SK-N-SH (cell line): Measurements from ENCODE around the gene KLHL25. TPM values are rescaled to one million over a fixed set of nuclear protein-coding genes. Genes with fewer than 3 reads are reported as not detected.

ENCODE experiments used
- CTCF ChIA-PET: fragments of 300-600, 350-600 bp; formaldehyde crosslinking; extraction: SDS; loops from one replicate; lab custom pipeline; 2021; lab: Yijun Ruan, JAX
- POLR2A ChIA-PET: fragments of 350-600 bp; sonication (Branson Sonifier 250); formaldehyde crosslinking; extraction: SDS; loops from one replicate; lab custom pipeline; 2020; ENCODE audit warnings: antibody characterized with exemption, inconsistent platforms; lab: Yijun Ruan, JAX
- DNase-seq: peaks from one replicate; pipeline ENCODE4 v3.0.0; 2012
- H2AFZ ChIP-seq: fragments of 200-600 bp; sonication (generic); 2 replicates; pipeline ENCODE4 v1.8.1; 2016; ENCODE audit warnings: antibody characterized with exemption, mild to moderate bottlenecking, low read depth
- H3F3A ChIP-seq: fragments of 200-600 bp; sonication (generic); replicated peaks from 2 replicates; pipeline ENCODE3; 2016; ENCODE audit warnings: antibody characterized with exemption, mild to moderate bottlenecking; ENCODE audit not compliant: insufficient read depth
- H3K27ac ChIP-seq, 2 experiments: fragments of 200-500 bp in 1 of 2; fragments of 200-600 bp in 1 of 2; sonication (Bioruptor generic) in 1 of 2; sonication (generic), shearing (Covaris generic) in 1 of 2; 2 replicates each; pipeline versions ENCODE4 v1.5.1 to v1.6.1; 2014 to 2016; ENCODE audit warnings: low read depth in 2 of 2, inconsistent platforms in 1 of 2, low read length in 1 of 2, mild to moderate bottlenecking in 1 of 2, mixed read lengths in 1 of 2
- H3K27me3 ChIP-seq: fragments of 200-600 bp; sonication (generic), shearing (Covaris generic); 2 replicates; pipeline ENCODE4 v1.6.1; 2016; ENCODE audit warnings: mixed run types; ENCODE audit not compliant: insufficient read depth
- H3K36me3 ChIP-seq, 2 experiments: fragments of 200-500 bp in 1 of 2; fragments of 200-600 bp in 1 of 2; sonication (Bioruptor generic) in 1 of 2; sonication (generic) in 1 of 2; replicated peaks in 1 of 2; 2 replicates each; pipeline versions ENCODE3 to v1.5.1; 2014 to 2016; ENCODE audit warnings: low read length in 1 of 2, mild to moderate bottlenecking in 1 of 2; ENCODE audit not compliant: insufficient read depth in 2 of 2, control insufficient read depth in 1 of 2
- H3K4me1 ChIP-seq, 2 experiments: fragments of 200-500 bp in 1 of 2; fragments of 200-600 bp in 1 of 2; sonication (Bioruptor generic) in 1 of 2; sonication (generic), shearing (Covaris generic) in 1 of 2; 2 replicates each; pipeline versions ENCODE4 v1.5.1 to v1.6.1; 2014 to 2016; ENCODE audit warnings: low read depth in 1 of 2, low read length in 1 of 2, mixed run types in 1 of 2; ENCODE audit not compliant: insufficient read depth in 2 of 2, control insufficient read depth in 1 of 2
- H3K4me2 ChIP-seq: fragments of 200-600 bp; sonication (generic), shearing (Covaris generic); 2 replicates; pipeline ENCODE4 v1.6.1; 2017; ENCODE audit warnings: mixed run types
- H3K4me3 ChIP-seq, 2 experiments: fragments of 200-500 bp in 1 of 2; fragments of 200-600 bp in 1 of 2; sonication (Bioruptor generic) in 1 of 2; sonication (generic), shearing (Covaris generic) in 1 of 2; 2 replicates each; pipeline versions ENCODE4 v1.5.1 to v1.8.1; 2014 to 2016; ENCODE audit warnings: low read depth in 2 of 2, inconsistent platforms in 1 of 2, low read length in 1 of 2, mild to moderate bottlenecking in 1 of 2, mixed read lengths in 1 of 2, moderate library complexity in 1 of 2
- H3K79me2 ChIP-seq: fragments of 200-600 bp; sonication (generic); 2 replicates; pipeline ENCODE4 v1.8.1; 2017; ENCODE audit warnings: mild to moderate bottlenecking; ENCODE audit not compliant: insufficient read depth
- H3K9ac ChIP-seq: fragments of 200-600 bp; sonication (generic); 2 replicates; pipeline ENCODE4 v1.6.1; 2017; ENCODE audit warnings: mixed run types
- H3K9me2 ChIP-seq: fragments of 200-600 bp; sonication (generic); 2 replicates; pipeline ENCODE4 v1.6.1; 2017; ENCODE audit warnings: mixed run types
- H3K9me3 ChIP-seq: fragments of 200-600 bp; sonication (generic); 2 replicates; pipeline ENCODE4 v1.6.1; 2017; ENCODE audit warnings: mixed run types, mild to moderate bottlenecking, moderate library complexity
- H4K20me1 ChIP-seq: fragments of 200-600 bp; sonication (generic); 2 replicates; pipeline ENCODE4 v1.6.1; 2017; ENCODE audit warnings: mild to moderate bottlenecking, mixed run types; ENCODE audit not compliant: insufficient read depth
- CTCF ChIP-seq: fragments of 200-600 bp; sonication (generic); IDR thresholded peaks from 2 replicates; pipeline ENCODE4 v1.6.1; 2017; ENCODE audit warnings: antibody characterized with exemption, mild to moderate bottlenecking, moderate library complexity
- EP300 ChIP-seq, 2 experiments: IDR thresholded peaks; 2 replicates each; pipeline versions ENCODE4 v1.4.0 to v1.6.1; 2012; ENCODE audit warnings: borderline replicate concordance in 1 of 2, low read depth in 1 of 2, low read length in 1 of 2
- EZH2phosphoT487 ChIP-seq: fragments of 200-600 bp; sonication (generic); IDR thresholded peaks from 2 replicates; pipeline ENCODE4 v1.6.1; 2017; ENCODE audit warnings: low read depth, mixed run types, mild to moderate bottlenecking, antibody characterized with exemption, moderate library complexity, borderline replicate concordance
- FOXM1 ChIP-seq: IDR thresholded peaks from 2 replicates; pipeline ENCODE4 v1.4.0; 2012; ENCODE audit warnings: low read depth, mild to moderate bottlenecking
- GATA2 ChIP-seq: sonication (generic); formaldehyde crosslinking; IDR thresholded peaks from 2 replicates; pipeline ENCODE4 v1.5.0; 2020; ENCODE audit warnings: mild to moderate bottlenecking, missing genetic modification reagents
- MAX ChIP-seq: IDR thresholded peaks from 2 replicates; pipeline ENCODE4 v1.4.0; 2012; ENCODE audit warnings: low read depth
- MEF2A ChIP-seq: IDR thresholded peaks from 2 replicates; pipeline ENCODE4 v1.4.0; 2012; ENCODE audit warnings: low read depth, borderline replicate concordance
- NFIC ChIP-seq: IDR thresholded peaks from 2 replicates; pipeline ENCODE4 v1.4.0; 2012; ENCODE audit warnings: borderline replicate concordance
- RAD21 ChIP-seq: IDR thresholded peaks from 2 replicates; pipeline ENCODE4 v1.6.1; 2012; ENCODE audit warnings: mild to moderate bottlenecking, low read length
- RFX5 ChIP-seq: IDR thresholded peaks from 2 replicates; pipeline ENCODE4 v1.6.1; 2012; ENCODE audit warnings: mild to moderate bottlenecking, improper control_type of control experiment, low read length
- TCF12 ChIP-seq: IDR thresholded peaks from 2 replicates; pipeline ENCODE4 v1.4.0; 2012
- TEAD4 ChIP-seq: IDR thresholded peaks from 2 replicates; pipeline ENCODE4 v1.4.0; 2012; ENCODE audit warnings: mild to moderate bottlenecking, borderline replicate concordance; ENCODE audit not compliant: insufficient read depth
- YY1 ChIP-seq: IDR thresholded peaks from 2 replicates; pipeline ENCODE4 v1.4.0; 2012; ENCODE audit warnings: low read depth, mild to moderate bottlenecking
- WGBS: methylation state at CpG from one replicate; pipeline ENCODE4 v1.1.6; 2017; ENCODE audit warnings: low lambda C conversion rate; 5-methylcytosine and 5-hydroxymethylcytosine counted together
- polyA plus RNA-seq, 3 experiments: library from polyadenylated mRNA; depleted of rRNA; stranded (reverse); fragments of >200 nt; gene quantifications; 2 replicates each; pipeline ENCODE4 v1.2.3, GENCODE V29; 2012
- TF ChIP-seq, protein P1 (sequence below): fragments of 150-350 bp; IDR thresholded peaks from 2 replicates; pipeline ENCODE4 v1.6.1; 2017; ENCODE audit warnings: antibody characterized with exemption, low read length, low read depth, borderline replicate concordance

The KLHL25 gene
- polyA plus RNA-seq, 1 of the 3 experiments (the other 2 are of a cell fraction) = 4.5 TPM

GRCh38 chr15:85770096-85771041, 24.4 kb downstream of the KLHL25 start:
- Histone ChIP-seq H3K9me2 (no peaks in the 10 kb centered on the region), H3K4me3 (no peak overlapping the region), H2AFZ (no peak overlapping the region), H3K27ac (no peak overlapping the region), H3F3A (no peaks in the 10 kb centered on the region), H3K4me1 (peaks cover 5 to 8% of the 10 kb centered on the region in 2 experiments; a peak in 2 of 4 replicates), H3K27me3 (no peaks in the 10 kb centered on the region), H3K36me3 (no peaks in the 10 kb centered on the region), H3K9me3 (no peaks in the 10 kb centered on the region), H3K9ac (no peak overlapping the region), H3K79me2 (peaks cover 17% of the 10 kb centered on the region; the same call in 1 of the 2 replicates), H3K4me2 (no peak overlapping the region), H4K20me1 (peaks cover 3% of the 10 kb centered on the region; the same call in 1 of the 2 replicates)
- ChIA-PET CTCF (interaction anchor here (1.2 to 1.4 kb wide), 2 partner anchors 61 to 474 kb away, joined by 3 to 4 read pairs; no protein-coding TSS in a partner anchor), POLR2A (no interaction called here)
- 96% methylated on average over 14 of the region's 21 CpGs for WGBS
- no peak for TF ChIP-seq GATA2 (CRISPR knock-in tag)
- TF ChIP-seq, protein P1, sequence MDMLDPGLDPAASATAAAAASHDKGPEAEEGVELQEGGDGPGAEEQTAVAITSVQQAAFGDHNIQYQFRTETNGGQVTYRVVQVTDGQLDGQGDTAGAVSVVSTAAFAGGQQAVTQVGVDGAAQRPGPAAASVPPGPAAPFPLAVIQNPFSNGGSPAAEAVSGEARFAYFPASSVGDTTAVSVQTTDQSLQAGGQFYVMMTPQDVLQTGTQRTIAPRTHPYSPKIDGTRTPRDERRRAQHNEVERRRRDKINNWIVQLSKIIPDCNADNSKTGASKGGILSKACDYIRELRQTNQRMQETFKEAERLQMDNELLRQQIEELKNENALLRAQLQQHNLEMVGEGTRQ = no peak
- TF ChIP-seq TCF12 = no peak
- no peak for TF ChIP-seq NFIC
- no peak for TF ChIP-seq RAD21
- no peak for TF ChIP-seq RFX5
- no peak for TF ChIP-seq TEAD4
- TF ChIP-seq MEF2A = no peak
- no peak for TF ChIP-seq CTCF
- no peak for TF ChIP-seq FOXM1
- no peak for TF ChIP-seq EZH2phosphoT487
- TF ChIP-seq MAX = no peak
- TF ChIP-seq EP300 (IDR thresholded peaks at IDR 0.05; ENCODE audit: borderline replicate concordance in 1 of 2, low read depth in 1 of 2, low read length in 1 of 2) = no peak
- no peak for TF ChIP-seq YY1
- DNase-seq = no peak
